ENCODE measurements around the gene RBM10.

The RBM10 gene

DNA sequence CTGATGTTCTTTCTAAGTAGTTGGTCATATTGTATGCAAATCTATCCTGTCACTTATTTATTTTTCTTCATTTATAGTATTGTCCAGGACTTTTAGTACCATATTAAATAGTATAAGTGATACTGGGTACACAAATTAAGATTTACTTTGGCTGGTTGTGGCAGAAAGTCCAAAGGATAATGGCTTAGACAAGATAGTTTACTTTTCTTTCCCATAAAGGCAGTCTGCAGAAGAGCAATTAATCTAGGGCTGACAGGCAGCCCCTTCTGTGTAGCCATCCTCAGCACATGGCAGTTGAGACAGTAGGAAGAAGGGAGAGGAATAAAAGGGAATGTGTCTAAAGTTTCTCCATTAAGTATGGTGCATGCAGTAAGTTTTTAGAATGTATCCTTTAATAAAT is 6.4 kb downstream of the RBM10 start:
- DNase-seq, result no peak

GRCh38 chrX:47156611-47157520 is 11.8 kb downstream of the RBM10 start:
- DNase-seq, result no peak

GRCh38 chrX:47158131-47158530 is 13.1 kb downstream of the RBM10 start:
- no peak for DNase-seq

DNA sequence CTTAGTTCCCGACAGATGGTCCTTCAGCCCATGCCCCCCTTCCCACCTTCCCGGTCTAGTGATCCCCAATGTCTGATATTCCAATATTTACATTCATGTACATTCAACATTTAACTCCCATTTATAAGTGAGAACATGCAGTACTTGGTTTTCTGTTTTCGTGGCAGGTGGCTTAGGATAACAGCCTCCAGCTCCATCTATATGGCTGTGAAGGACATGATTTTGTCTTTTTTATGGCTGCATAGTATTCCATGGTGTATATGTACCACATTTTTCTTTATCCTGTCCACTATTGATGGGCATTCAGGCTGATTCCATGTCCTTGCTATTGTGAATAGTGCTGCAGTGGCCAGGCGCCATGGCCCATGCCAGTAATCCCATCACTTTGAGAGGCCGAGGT is 13.8 kb downstream of the RBM10 start:
- no peak for DNase-seq

- no peak for DNase-seq
These were observed 15.8 kb downstream of the RBM10 start for GRCh38 chrX:47160781-47161180.

- no peak for DNase-seq
These were observed 18.0 kb downstream of the RBM10 start for GRCh38 chrX:47162927-47163583.

- no peak for DNase-seq
These were observed 19.4 kb downstream of the RBM10 start for GRCh38 chrX:47164420-47164819.

- no peak for DNase-seq
These were observed 21.1 kb downstream of the RBM10 start for GRCh38 chrX:47166126-47166525.

DNA sequence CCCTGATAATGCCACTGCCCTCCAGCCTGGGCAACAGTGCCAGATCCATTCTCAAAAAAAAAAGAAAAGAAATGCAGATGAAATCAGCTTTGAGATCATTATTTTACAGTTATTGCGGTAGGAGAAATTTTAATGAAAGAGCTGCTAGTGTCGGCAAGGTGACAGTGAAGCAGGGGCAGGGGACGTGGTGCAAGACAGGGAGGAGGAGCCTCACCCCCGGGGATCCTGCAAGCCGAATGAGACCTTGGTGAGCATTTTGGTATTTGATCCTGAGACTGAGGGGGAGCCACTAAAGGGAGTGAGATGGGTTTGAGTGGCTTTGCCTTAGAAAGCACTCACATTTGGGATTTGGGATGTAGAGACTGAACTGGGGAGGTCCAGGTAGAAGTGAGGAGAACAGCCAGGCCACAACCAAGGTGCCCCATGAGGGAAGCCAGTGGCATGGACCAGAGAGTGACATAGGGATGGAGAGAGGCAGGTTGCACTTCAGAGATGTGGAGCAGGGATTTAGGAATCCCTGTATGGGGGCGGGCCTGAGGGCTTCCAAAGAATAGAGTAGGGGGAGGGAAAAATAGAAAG is 23.6 kb downstream of the RBM10 start:
- peak; percentile 6 for DNase-seq

DNA sequence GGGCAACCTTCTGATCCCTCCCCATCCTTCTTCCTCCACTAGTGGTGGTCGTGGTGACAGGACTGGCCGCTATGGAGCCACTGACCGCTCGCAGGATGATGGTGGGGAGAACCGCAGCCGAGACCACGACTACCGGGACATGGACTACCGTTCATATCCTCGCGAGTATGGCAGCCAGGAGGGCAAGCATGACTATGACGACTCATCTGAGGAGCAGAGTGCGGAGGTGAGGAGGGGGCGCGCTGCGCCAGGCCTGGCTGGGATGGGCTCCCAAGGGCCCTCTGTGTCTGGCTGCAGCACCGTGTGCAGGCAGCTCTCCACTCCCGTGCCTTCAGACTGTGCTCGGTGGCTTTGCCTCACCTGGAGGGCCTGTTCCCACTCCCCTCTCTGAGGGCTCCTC is 24.3 kb downstream of the RBM10 start:
- DNase-seq, result peak; percentile 22

- DNase-seq, result peak; percentile 36
These were observed 24.9 kb downstream of the RBM10 start for GRCh38 chrX:47169726-47170515.

DNA sequence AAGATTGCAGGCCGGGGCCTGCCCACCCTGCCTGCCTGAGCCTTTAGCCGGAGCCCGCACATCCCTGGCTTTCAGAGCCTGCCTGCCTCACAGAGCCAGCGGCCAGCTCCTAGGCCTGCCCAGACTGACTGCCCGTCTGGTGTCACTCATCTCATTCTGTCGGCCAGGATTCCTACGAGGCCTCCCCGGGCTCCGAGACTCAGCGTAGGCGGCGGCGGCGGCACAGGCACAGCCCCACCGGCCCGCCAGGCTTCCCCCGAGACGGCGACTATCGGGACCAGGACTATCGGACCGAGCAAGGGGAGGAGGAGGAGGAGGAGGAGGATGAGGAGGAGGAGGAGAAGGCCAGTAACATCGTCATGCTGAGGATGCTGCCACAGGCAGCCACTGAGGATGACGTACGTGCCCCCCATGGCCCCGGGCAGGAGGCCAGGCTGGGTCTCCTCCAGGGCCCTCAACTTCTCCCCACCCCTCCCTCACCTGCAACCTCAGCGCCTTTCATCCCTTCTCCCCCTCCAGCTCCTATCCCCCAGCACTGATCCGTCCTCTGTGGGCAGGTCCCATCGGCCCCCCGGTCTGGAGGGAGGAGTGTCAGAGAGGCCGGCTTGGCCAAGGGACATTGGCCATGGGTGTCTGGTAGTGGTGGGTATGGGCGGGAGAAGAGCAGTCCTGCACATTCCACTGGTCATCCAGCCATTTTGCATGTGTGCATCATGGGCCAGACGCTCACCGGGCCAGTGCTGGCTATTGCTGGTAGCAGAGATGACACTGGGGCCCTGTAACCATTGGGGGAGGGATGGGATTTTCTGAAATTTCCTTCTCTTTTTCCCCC is 26.1 kb downstream of the RBM10 start:
- no peak for DNase-seq

GRCh38 chrX:47171996-47172395 is 27.0 kb downstream of the RBM10 start:
- DNase-seq, result no peak

GRCh38 chrX:47172549-47172948 is 27.5 kb downstream of the RBM10 start:
- DNase-seq, result no peak

DNA sequence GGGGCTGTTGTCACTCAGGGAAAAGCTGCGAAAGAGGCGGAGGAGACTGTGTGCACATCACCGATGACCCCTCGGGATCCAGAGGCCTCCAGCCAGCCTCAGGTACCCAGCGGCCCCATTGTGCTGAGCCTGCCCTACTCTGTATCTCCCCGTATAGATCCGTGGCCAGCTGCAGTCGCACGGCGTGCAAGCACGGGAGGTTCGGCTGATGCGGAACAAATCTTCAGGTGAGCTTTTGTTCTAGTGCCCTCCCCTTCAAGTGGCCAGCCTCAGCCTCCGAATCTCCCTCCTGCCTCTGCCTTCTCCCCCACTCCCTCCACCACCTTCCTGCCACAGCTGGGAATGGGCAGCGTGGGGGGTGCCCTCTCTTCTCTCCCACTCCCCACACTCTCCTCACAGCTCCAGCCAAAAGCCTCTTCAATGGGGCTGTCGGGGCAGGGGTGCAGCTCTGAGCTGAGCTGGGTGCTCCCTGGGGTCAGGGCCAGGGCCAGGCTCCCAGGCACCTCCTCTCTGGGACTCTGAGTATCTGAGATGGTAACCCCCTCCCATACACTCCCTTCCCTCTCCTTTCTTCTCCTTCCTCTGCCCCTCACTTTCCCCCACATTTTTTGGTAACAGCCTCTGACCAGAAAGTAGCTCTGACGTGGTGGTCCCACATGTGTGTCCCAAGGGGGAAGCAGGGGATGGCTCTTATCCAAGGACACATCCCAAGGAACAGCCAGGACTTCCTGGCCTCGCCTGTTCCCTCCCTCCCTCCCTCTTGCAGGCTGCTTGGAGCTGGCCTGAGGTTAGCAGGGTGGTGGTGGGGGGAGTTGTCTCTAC is 28.2 kb downstream of the RBM10 start:
- no peak for DNase-seq

- no peak for DNase-seq
These were observed 29.4 kb downstream of the RBM10 start for GRCh38 chrX:47174376-47174775.

GRCh38 chrX:47174846-47175587 is 30.0 kb downstream of the RBM10 start:
- no peak for DNase-seq

- DNase-seq, result no peak
These were observed 30.6 kb downstream of the RBM10 start for GRCh38 chrX:47175588-47175980.

DNA sequence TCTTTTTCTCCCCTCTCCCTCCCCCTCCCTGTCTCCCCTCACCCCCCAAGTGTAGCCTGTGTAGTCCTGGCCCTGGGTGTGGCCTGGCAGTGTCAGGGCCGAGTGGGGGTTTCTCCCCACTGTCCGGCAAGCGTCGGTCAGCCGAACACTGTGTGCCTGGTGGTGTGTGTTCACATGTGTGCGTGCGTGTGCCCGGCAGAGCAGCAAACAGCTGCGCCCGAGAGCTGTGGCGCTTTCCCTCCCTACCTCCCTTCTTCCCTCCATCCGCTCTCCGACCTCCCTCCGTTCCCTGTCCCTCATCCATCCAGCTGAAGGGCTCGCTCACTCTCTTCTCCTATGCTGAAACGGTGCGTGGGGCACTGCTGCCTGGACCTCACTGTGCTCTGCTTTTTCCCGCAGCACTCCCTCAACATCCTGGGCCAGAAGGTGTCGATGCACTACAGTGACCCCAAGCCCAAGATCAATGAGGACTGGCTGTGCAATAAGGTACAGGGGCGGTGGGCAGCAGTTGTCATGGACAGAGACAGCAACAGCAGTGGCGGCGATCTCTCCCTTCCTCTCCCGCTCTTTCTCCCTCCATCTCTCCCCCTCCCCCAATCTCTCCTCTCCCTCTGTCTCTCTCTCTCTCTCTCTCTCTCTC is 31.2 kb downstream of the RBM10 start:
- no peak for DNase-seq

DNA sequence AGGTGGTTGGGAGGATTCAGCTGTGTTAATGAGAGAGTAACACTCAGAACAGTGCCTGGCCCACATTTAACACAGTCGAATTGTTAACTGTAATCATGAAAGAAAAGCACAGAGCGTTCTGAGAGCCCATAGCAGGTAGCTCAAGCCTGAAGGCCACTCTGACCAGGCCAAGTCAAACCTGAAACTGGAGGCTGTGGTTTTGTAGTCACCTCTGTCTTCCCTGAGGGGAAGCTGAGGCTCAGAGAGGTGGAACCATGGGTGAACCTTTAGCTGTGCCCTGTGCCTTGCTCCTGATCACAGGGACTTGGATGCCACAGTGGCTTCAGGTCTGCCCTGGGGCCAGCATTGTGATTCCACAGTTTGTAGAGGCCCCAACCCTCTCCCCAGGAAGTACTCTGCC is 32.1 kb downstream of the RBM10 start:
- no peak for DNase-seq
